PC-9 (cell line): ENCODE data around the gene AGAP1. TPM values are rescaled to one million over a fixed set of nuclear protein-coding genes. Genes with fewer than 3 reads are reported as not detected.

ENCODE experiments used
- BruUV-seq: library from RNA; stranded (reverse); fragments of 400-500 nt; replicated peaks from 2 replicates; lab custom pipeline; 2021; lab: Mats Ljungman, UMichigan
- CTCF ChIA-PET: fragments of 300-600 bp; sonication (Branson Sonifier 250); formaldehyde crosslinking; loops from one replicate; lab custom pipeline; 2022; ENCODE audit warnings: antibody characterized with exemption; lab: Charles Lee
- POLR2A ChIA-PET: fragments of 300-600 bp; sonication (Branson Sonifier 250); formaldehyde crosslinking; loops from one replicate; lab custom pipeline; 2022; ENCODE audit warnings: antibody characterized with exemption; ENCODE audit not compliant: unreplicated experiment; lab: Charles Lee
- DNase-seq, 2 experiments: peaks; one replicate each; pipeline versions ENCODE4 v3.0.0 to v3.0.0-alpha.2; 2015 to 2022; ENCODE audit warnings: mixed read lengths in 1 of 2
- H2AFZ ChIP-seq: fragments of 200-600 bp; sonication (generic); 2 replicates; pipeline ENCODE4 v1.8.1; 2017; ENCODE audit warnings: antibody characterized with exemption
- H3F3A ChIP-seq: fragments of 200-600 bp; sonication (generic); 2 replicates; pipeline ENCODE4 v1.8.1; 2017; ENCODE audit warnings: antibody characterized with exemption, mild to moderate bottlenecking, low read depth; ENCODE audit not compliant: insufficient read depth
- H3K27ac ChIP-seq: fragments of 200-600 bp; sonication (generic); 2 replicates; pipeline ENCODE4 v1.6.1; 2016; ENCODE audit warnings: mixed run types
- H3K27me3 ChIP-seq: fragments of 200-600 bp; sonication (generic); 2 replicates; pipeline ENCODE4 v1.6.1; 2016; ENCODE audit warnings: low read depth, mixed run types; ENCODE audit not compliant: insufficient read depth
- H3K36me3 ChIP-seq: fragments of 200-600 bp; sonication (generic); 2 replicates; pipeline ENCODE4 v1.6.1; 2016; ENCODE audit warnings: low read depth, mixed run types
- H3K4me1 ChIP-seq: fragments of 200-600 bp; sonication (generic); replicated peaks from 2 replicates; pipeline ENCODE4 v1.6.1; 2016; ENCODE audit warnings: mixed run types; ENCODE audit not compliant: insufficient read depth
- H3K4me2 ChIP-seq: fragments of 200-600 bp; sonication (generic); 2 replicates; pipeline ENCODE4 v1.6.1; 2017; ENCODE audit warnings: mixed run types
- H3K4me3 ChIP-seq: fragments of 200-600 bp; sonication (generic); 2 replicates; pipeline ENCODE4 v1.6.1; 2016; ENCODE audit warnings: mixed run types
- H3K79me2 ChIP-seq: fragments of 200-600 bp; sonication (generic); 2 replicates; pipeline ENCODE4 v1.6.1; 2017; ENCODE audit warnings: low read depth, mixed run types
- H3K9me2 ChIP-seq: fragments of 200-600 bp; sonication (generic); 2 replicates; pipeline ENCODE4 v1.8.1; 2017; ENCODE audit warnings: mild to moderate bottlenecking; ENCODE audit not compliant: insufficient read depth
- H3K9me3 ChIP-seq: fragments of 200-600 bp; sonication (generic); 2 replicates; pipeline ENCODE4 v1.8.1; 2016; ENCODE audit warnings: low read depth; ENCODE audit not compliant: insufficient read depth
- H4K20me1 ChIP-seq: fragments of 200-600 bp; sonication (generic); 2 replicates; pipeline ENCODE4 v1.8.1; 2017; ENCODE audit not compliant: insufficient read depth
- EZH2 ChIP-seq: fragments of 200-600 bp; sonication (generic); IDR thresholded peaks from 2 replicates; pipeline ENCODE4 v1.8.0; 2017; ENCODE audit warnings: antibody characterized with exemption, low read depth
- intact Hi-C: fragments of 100-400 bp; cut with micrococcal nuclease; formaldehyde crosslinking; loops from one replicate; pipeline ENCODE4 v1.10.0; 2022; ENCODE audit not compliant: unreplicated experiment
- total RNA-seq: library from RNA; stranded (reverse); gene quantifications from 2 replicates; pipeline ENCODE4 v1.2.3, GENCODE V29; 2021
- TF ChIP-seq, protein P1 (sequence below): fragments of 200-600 bp; sonication (generic); conservative IDR thresholded peaks from 2 replicates; pipeline ENCODE4 v1.6.1; 2017; ENCODE audit warnings: mixed run types, antibody characterized with exemption, mild to moderate bottlenecking, moderate library complexity

AGAP1 gene
- total RNA-seq, 1 experiment from 2014 or later = 91.4 TPM

GRCh38 chr2:236121546-236121945, 627.7 kb downstream of the AGAP1 start:
- Histone ChIP-seq H4K20me1 (peaks cover 16% of the 10 kb centered on the region; the same call in 1 of the 2 replicates), H3K27me3 (no peaks in the 10 kb centered on the region), H3K36me3 (0 out of 2 replicates have a peak, but pooled peaks cover 3% of the 10 kb centered on the region), H3K4me1 (no peaks in the 10 kb centered on the region), H3K79me2 (no peaks in the 10 kb centered on the region), H3K4me3 (no peak overlapping the region), H3K4me2 (no peak overlapping the region), H3K9me2 (no peaks in the 10 kb centered on the region), H3K9me3 (no peaks in the 10 kb centered on the region), H3F3A (peaks cover 16% of the 10 kb centered on the region; the same call in 1 of the 2 replicates), H2AFZ (no peak overlapping the region), H3K27ac (no peak overlapping the region)
- no peak for DNase-seq
- ChIA-PET CTCF (no interaction called here), POLR2A (no interaction called here)
- TF ChIP-seq, protein P1, sequence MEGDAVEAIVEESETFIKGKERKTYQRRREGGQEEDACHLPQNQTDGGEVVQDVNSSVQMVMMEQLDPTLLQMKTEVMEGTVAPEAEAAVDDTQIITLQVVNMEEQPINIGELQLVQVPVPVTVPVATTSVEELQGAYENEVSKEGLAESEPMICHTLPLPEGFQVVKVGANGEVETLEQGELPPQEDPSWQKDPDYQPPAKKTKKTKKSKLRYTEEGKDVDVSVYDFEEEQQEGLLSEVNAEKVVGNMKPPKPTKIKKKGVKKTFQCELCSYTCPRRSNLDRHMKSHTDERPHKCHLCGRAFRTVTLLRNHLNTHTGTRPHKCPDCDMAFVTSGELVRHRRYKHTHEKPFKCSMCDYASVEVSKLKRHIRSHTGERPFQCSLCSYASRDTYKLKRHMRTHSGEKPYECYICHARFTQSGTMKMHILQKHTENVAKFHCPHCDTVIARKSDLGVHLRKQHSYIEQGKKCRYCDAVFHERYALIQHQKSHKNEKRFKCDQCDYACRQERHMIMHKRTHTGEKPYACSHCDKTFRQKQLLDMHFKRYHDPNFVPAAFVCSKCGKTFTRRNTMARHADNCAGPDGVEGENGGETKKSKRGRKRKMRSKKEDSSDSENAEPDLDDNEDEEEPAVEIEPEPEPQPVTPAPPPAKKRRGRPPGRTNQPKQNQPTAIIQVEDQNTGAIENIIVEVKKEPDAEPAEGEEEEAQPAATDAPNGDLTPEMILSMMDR = no peak
- TF ChIP-seq EZH2 = no peak
- intact Hi-C loops = no loop called here
- BruUV-seq = no TSS peak

- ChIA-PET POLR2A (no interaction called here), CTCF (no interaction called here)
- H4K20me1 ChIP-seq = 0 out of 2 replicates have a peak, but pooled peaks cover 13% of the 10 kb centered on the region
These were observed 628.4 kb downstream of the AGAP1 start for GRCh38 chr2:236122236-236122635.

GRCh38 chr2:236123716-236124115, 629.9 kb downstream of the AGAP1 start:
- ChIA-PET POLR2A (no interaction called here), CTCF (no interaction called here)
- no peak for DNase-seq
- Histone ChIP-seq H3K4me1 (no peaks in the 10 kb centered on the region), H3F3A (peaks cover 16% of the 10 kb centered on the region; the same call in 1 of the 2 replicates), H3K27me3 (no peaks in the 10 kb centered on the region), H4K20me1 (0 out of 2 replicates have a peak, but pooled peaks cover 8% of the 10 kb centered on the region), H3K36me3 (0 out of 2 replicates have a peak, but pooled peaks cover 3% of the 10 kb centered on the region), H3K4me3 (no peak overlapping the region), H3K4me2 (no peak overlapping the region), H2AFZ (no peak overlapping the region), H3K9me2 (no peaks in the 10 kb centered on the region), H3K27ac (no peak overlapping the region), H3K9me3 (no peaks in the 10 kb centered on the region), H3K79me2 (no peaks in the 10 kb centered on the region)
- no TSS peak for BruUV-seq
- intact Hi-C loops = no loop called here
- TF ChIP-seq, protein P1 = no peak
- no peak for TF ChIP-seq EZH2

More at GRCh38 chr2:236122236-236122635, 628.4 kb downstream of the AGAP1 start:
- Histone ChIP-seq H3K9me3 (no peaks in the 10 kb centered on the region), H3K4me3 (no peak overlapping the region), H2AFZ (no peak overlapping the region), H3K27me3 (no peaks in the 10 kb centered on the region), H3K4me1 (no peaks in the 10 kb centered on the region), H3F3A (peaks cover 16% of the 10 kb centered on the region; the same call in 1 of the 2 replicates), H3K27ac (no peak overlapping the region), H3K36me3 (0 out of 2 replicates have a peak, but pooled peaks cover 3% of the 10 kb centered on the region), H3K4me2 (no peak overlapping the region), H3K9me2 (no peaks in the 10 kb centered on the region), H3K79me2 (no peaks in the 10 kb centered on the region)
- TF ChIP-seq, protein P1 = no peak
- TF ChIP-seq EZH2 = no peak
- DNase-seq = no peak
- BruUV-seq = no TSS peak
- intact Hi-C loops = no loop called here
